Liver (tissue), 9 donors: ENCODE data around the gene HTR3D. TPM values are rescaled to one million over a fixed set of nuclear protein-coding genes. Genes with fewer than 3 reads are reported as not detected.

Source experiments
- DNase-seq: peaks from one replicate; pipeline ENCODE4 v3.0.0-alpha.2; 2017; ENCODE audit warnings: low spot score
- H3K27ac ChIP-seq, 2 donors: one replicate each; pipeline ENCODE4 v1.7.0; 2013; ENCODE audit warnings: inconsistent platforms in 2 of 2, low read length in 2 of 2, control low read depth in 1 of 2, low read depth in 1 of 2, mild to moderate bottlenecking in 1 of 2
- H3K27me3 ChIP-seq, 4 donors: one replicate each; pipeline versions ENCODE4 v1.6.1 to v1.7.0; 2013; ENCODE audit warnings: low read length in 3 of 4, inconsistent platforms in 1 of 4, mild to moderate bottlenecking in 1 of 4, moderate library complexity in 1 of 4; ENCODE audit not compliant: control insufficient read depth in 4 of 4, insufficient read depth in 4 of 4
- H3K36me3 ChIP-seq, 4 donors: one replicate each; pipeline versions ENCODE4 v1.6.1 to v1.7.0; 2013; ENCODE audit warnings: low read length in 3 of 4, mild to moderate bottlenecking in 3 of 4, low read depth in 1 of 4, moderate library complexity in 1 of 4; ENCODE audit not compliant: control insufficient read depth in 4 of 4, insufficient read depth in 3 of 4
- H3K4me1 ChIP-seq, 4 donors: one replicate each; pipeline versions ENCODE4 v1.6.1 to v1.7.0; 2013; ENCODE audit warnings: low read length in 3 of 4, mild to moderate bottlenecking in 3 of 4, moderate library complexity in 1 of 4; ENCODE audit not compliant: control insufficient read depth in 4 of 4, insufficient read depth in 4 of 4
- H3K4me3 ChIP-seq, 3 donors: one replicate each; pipeline versions ENCODE4 v1.6.1 to v1.7.0; 2013; ENCODE audit warnings: low read length in 3 of 3, control low read depth in 1 of 3, low read depth in 1 of 3, mild to moderate bottlenecking in 1 of 3
- H3K9ac ChIP-seq, 2 donors: one replicate each; pipeline ENCODE4 v1.7.0; 2013; ENCODE audit warnings: low read length in 2 of 2, mild to moderate bottlenecking in 2 of 2, moderate library complexity in 2 of 2, control low read depth in 1 of 2, low read depth in 1 of 2
- H3K9me3 ChIP-seq, 4 donors: one replicate each; pipeline versions ENCODE4 v1.6.1 to v1.7.0; 2013; ENCODE audit warnings: low read length in 3 of 4; ENCODE audit not compliant: control insufficient read depth in 4 of 4
- CTCF ChIP-seq: fragments of 150-350 bp; IDR thresholded peaks from 2 replicates; pipeline ENCODE4 v1.5.1; 2017; ENCODE audit warnings: improper control_type of control experiment, low read depth, low read length; ENCODE audit not compliant: missing input control
- EGR1 ChIP-seq, 2 donors: IDR thresholded peaks; 2 replicates each; pipeline ENCODE4 v1.6.1; 2016 to 2018; ENCODE audit warnings: antibody characterized with exemption in 2 of 2, low read depth in 2 of 2
- FOXA1 ChIP-seq: IDR thresholded peaks from 2 replicates; pipeline ENCODE4 v1.6.1; 2016; ENCODE audit warnings: antibody characterized with exemption
- FOXA2 ChIP-seq: IDR thresholded peaks from 2 replicates; pipeline ENCODE4 v1.6.1; 2016; ENCODE audit warnings: antibody characterized with exemption
- GABPA ChIP-seq, 2 donors: IDR thresholded peaks in 1 of 2; conservative IDR thresholded peaks in 1 of 2; 2 replicates each; pipeline ENCODE4 v1.6.1; 2016; ENCODE audit warnings: antibody characterized with exemption in 2 of 2, mild to moderate bottlenecking in 1 of 2, moderate library complexity in 1 of 2
- HNF4A ChIP-seq, 2 donors: conservative IDR thresholded peaks; 2 replicates each; pipeline ENCODE4 v1.6.1; 2016; ENCODE audit warnings: antibody characterized with exemption in 2 of 2, mild to moderate bottlenecking in 2 of 2
- HNF4G ChIP-seq: IDR thresholded peaks from 2 replicates; pipeline ENCODE4 v1.6.1; 2016; ENCODE audit warnings: antibody characterized with exemption
- MAX ChIP-seq: IDR thresholded peaks from 2 replicates; pipeline ENCODE4 v1.6.1; 2016; ENCODE audit warnings: antibody characterized with exemption
- NR2F2 ChIP-seq: IDR thresholded peaks from 2 replicates; pipeline ENCODE4 v1.6.1; 2016; ENCODE audit warnings: antibody characterized with exemption
- RAD21 ChIP-seq, 2 donors: IDR thresholded peaks; 2 replicates each; pipeline ENCODE4 v1.6.1; 2016; ENCODE audit warnings: antibody characterized with exemption in 2 of 2, mild to moderate bottlenecking in 2 of 2
- RXRA ChIP-seq, 2 donors: IDR thresholded peaks; 2 replicates each; pipeline ENCODE4 v1.6.1; 2017 to 2018; ENCODE audit warnings: antibody characterized with exemption in 2 of 2, mild to moderate bottlenecking in 1 of 2
- SP1 ChIP-seq: IDR thresholded peaks from 2 replicates; pipeline ENCODE4 v1.6.1; 2018; ENCODE audit warnings: antibody characterized with exemption, mild to moderate bottlenecking
- YY1 ChIP-seq: IDR thresholded peaks from 2 replicates; pipeline ENCODE4 v1.6.1; 2016; ENCODE audit warnings: antibody characterized with exemption, mild to moderate bottlenecking
- ZBTB33 ChIP-seq: IDR thresholded peaks from 2 replicates; pipeline ENCODE4 v1.6.1; 2016; ENCODE audit warnings: antibody characterized with exemption
- WGBS: extraction: QIAGEN DNeasy Blood & Tissue Kit; methylation state at CpG from one replicate; pipeline ENCODE4 v1.1.7; 2013; 5-methylcytosine and 5-hydroxymethylcytosine counted together
- polyA plus RNA-seq, 2 donors: library from polyadenylated mRNA; stranded (reverse) in 1 of 2; unstranded in 1 of 2; fragments of 200-250 nt in 1 of 2; fragments of >200 nt in 1 of 2; fragmentation: Nextera tagmentation in 1 of 2; extraction: Ambion mirVana in 1 of 2; gene quantifications; one replicate each; pipeline versions ENCODE4 v1.2.1 to v1.2.3, GENCODE V29; 2013 to 2015
- total RNA-seq, 2 donors: library from RNA; depleted of rRNA; stranded (reverse); fragments of >200 nt; gene quantifications; one replicate each; pipeline ENCODE4 v1.2.3, GENCODE V29; 2014
- TF ChIP-seq, protein P1 (sequence below): IDR thresholded peaks from 2 replicates; pipeline ENCODE4 v1.6.1; 2016; ENCODE audit warnings: antibody characterized with exemption
- TF ChIP-seq, protein P2 (sequence below): IDR thresholded peaks from 2 replicates; pipeline ENCODE4 v1.6.1; 2016; ENCODE audit warnings: antibody characterized with exemption, mild to moderate bottlenecking
- donor health status: healthy.
- donor health status: healthy.
- donor health status: healthy.
- donor health status: healthy.
- donor health status: healthy.

The HTR3D gene
- total and polyA plus RNA-seq, 4 donors, result not detected

DNA sequence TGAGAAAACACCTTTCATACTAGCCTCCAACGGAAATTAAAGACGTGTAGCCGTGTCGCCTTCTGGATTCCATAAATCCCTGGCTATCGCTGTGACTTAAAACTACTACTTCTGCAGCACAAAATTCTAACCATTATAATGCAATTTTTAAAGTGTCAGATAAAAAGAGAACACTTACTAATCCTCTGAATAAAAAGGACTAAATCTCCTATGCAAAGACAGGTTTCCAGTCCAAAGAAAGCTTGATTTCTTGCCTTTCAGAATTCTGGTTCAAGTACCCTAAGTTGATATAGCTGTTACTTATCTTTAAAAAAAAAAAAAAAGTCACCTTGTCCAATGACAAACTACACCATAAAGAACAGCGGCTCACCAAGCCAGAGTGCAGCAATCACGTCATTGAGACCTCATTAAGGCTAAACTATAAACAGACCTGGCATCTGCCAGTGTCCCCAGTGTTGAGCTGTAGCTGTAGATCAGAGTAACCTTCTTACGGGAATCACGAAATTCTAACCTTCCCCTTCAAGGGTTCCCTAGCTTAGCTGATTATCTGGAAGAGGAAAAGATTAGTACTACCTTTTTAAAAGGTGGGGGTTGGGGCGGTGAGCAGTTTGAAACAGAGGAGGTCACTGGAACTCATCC is 16.0 kb upstream of the HTR3D start:
- no peaks in the 10 kb centered on the region for H3K9me3 ChIP-seq
- DNase-seq, result no peak

GRCh38 chr3:184016169-184016570 is 15.4 kb upstream of the HTR3D start:
- Histone ChIP-seq H3K27ac (no peak overlapping the region), H3K4me3 (no peak overlapping the region), H3K9me3 (no peaks in the 10 kb centered on the region), H3K4me1 (peaks cover 0 to 12% (median 6%) of the 10 kb centered on the region in 4 donors), H3K27me3 (no peaks in the 10 kb centered on the region), H3K36me3 (peaks cover 0 to 6% (median under 1%) of the 10 kb centered on the region in 4 donors), H3K9ac (no peak overlapping the region)
- 83% methylated on average over 5 of the region's 5 CpGs for WGBS
- no peak for DNase-seq
- TF ChIP-seq HNF4G (no peak), ZBTB33 (no peak), RAD21 (IDR thresholded peaks at IDR 0.05) (no peak), FOXA1 (no peak), CTCF (no peak), GABPA (IDR thresholded peaks at IDR 0.05 in 1 of 2, conservative IDR thresholded peaks at IDR 0.05 in 1 of 2) (no peak), RXRA (IDR thresholded peaks at IDR 0.05) (no peak), YY1 (no peak), HNF4A (conservative IDR thresholded peaks at IDR 0.05) (no peak), FOXA2 (no peak)
- TF ChIP-seq, protein P1, sequence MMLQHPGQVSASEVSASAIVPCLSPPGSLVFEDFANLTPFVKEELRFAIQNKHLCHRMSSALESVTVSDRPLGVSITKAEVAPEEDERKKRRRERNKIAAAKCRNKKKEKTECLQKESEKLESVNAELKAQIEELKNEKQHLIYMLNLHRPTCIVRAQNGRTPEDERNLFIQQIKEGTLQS, result no peak

More for the DNA sequence above, 16.0 kb upstream of the HTR3D start:
- Histone ChIP-seq H3K9ac (no peak overlapping the region), H3K27ac (no peak overlapping the region), H3K4me1 (peaks cover 0 to 12% (median 6%) of the 10 kb centered on the region in 4 donors), H3K27me3 (no peaks in the 10 kb centered on the region), H3K36me3 (peaks cover 0 to 6% (median under 1%) of the 10 kb centered on the region in 4 donors), H3K4me3 (no peak overlapping the region)
- TF ChIP-seq FOXA2, result no peak
- no peak for TF ChIP-seq FOXA1
- no peak for TF ChIP-seq EGR1 (IDR thresholded peaks at IDR 0.05; ENCODE audit: low read depth in 2 of 2)
- TF ChIP-seq, protein P1, result no peak
- no peak for TF ChIP-seq YY1
- no peak for TF ChIP-seq HNF4A (conservative IDR thresholded peaks at IDR 0.05)
- no peak for TF ChIP-seq RXRA (IDR thresholded peaks at IDR 0.05)
- TF ChIP-seq SP1, result no peak
- no peak for TF ChIP-seq MAX
- TF ChIP-seq NR2F2, result no peak
- no peak for TF ChIP-seq HNF4G
- TF ChIP-seq, protein P2, sequence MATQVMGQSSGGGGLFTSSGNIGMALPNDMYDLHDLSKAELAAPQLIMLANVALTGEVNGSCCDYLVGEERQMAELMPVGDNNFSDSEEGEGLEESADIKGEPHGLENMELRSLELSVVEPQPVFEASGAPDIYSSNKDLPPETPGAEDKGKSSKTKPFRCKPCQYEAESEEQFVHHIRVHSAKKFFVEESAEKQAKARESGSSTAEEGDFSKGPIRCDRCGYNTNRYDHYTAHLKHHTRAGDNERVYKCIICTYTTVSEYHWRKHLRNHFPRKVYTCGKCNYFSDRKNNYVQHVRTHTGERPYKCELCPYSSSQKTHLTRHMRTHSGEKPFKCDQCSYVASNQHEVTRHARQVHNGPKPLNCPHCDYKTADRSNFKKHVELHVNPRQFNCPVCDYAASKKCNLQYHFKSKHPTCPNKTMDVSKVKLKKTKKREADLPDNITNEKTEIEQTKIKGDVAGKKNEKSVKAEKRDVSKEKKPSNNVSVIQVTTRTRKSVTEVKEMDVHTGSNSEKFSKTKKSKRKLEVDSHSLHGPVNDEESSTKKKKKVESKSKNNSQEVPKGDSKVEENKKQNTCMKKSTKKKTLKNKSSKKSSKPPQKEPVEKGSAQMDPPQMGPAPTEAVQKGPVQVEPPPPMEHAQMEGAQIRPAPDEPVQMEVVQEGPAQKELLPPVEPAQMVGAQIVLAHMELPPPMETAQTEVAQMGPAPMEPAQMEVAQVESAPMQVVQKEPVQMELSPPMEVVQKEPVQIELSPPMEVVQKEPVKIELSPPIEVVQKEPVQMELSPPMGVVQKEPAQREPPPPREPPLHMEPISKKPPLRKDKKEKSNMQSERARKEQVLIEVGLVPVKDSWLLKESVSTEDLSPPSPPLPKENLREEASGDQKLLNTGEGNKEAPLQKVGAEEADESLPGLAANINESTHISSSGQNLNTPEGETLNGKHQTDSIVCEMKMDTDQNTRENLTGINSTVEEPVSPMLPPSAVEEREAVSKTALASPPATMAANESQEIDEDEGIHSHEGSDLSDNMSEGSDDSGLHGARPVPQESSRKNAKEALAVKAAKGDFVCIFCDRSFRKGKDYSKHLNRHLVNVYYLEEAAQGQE, result no peak
- TF ChIP-seq CTCF, result no peak
- 85% methylated on average over 10 of the region's 10 CpGs for WGBS
